Inferior parietal cortex (tissue), 1 donor: ENCODE measurements around the gene KRT72.

Experiments
- DNase-seq: peaks from one replicate; pipeline ENCODE4 v3.0.0-alpha.2; 2016; ENCODE audit errors: extremely low spot score

The KRT72 gene

DNA sequence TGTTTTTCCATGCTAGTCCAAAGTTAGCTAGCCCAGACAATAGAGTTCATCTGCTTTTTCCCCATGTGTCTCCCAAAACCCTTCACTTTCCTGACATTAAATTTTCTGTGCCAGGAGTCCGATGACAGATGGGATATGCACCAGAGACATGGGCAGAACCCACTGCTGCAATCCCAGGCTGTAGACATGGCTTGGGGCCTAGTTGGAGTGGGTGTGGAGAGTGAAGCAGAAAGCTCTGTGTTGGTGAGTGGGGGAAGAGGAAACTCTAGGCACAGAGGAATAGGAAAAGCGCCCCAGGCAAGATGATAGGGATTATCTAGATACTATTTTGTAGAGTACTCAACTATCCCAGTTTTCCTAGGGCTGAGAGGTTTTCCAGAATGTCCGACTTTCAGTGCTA, 22.8 kb downstream of the KRT72 start:
- DNase-seq: no peak

DNA sequence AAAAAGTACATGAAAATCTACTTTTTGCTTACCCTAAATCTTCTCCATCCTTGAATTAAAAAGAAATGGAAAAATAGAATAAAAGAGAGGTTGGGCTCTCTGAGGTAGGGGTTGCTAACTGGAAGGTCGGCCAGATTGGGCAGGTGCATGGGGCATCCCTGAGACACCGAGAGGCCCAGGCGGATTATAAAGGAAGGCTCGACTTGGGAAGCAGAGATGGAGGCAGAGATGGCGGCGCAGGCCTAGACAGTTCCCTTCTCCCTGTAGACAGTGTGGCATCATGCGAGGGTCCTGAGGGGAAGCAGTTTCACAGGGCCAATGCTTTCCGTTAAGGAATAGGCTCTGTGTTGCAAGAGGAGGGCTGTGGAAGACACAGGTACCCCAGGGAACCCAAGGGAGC, 23.9 kb downstream of the KRT72 start:
- DNase-seq: no peak

DNA sequence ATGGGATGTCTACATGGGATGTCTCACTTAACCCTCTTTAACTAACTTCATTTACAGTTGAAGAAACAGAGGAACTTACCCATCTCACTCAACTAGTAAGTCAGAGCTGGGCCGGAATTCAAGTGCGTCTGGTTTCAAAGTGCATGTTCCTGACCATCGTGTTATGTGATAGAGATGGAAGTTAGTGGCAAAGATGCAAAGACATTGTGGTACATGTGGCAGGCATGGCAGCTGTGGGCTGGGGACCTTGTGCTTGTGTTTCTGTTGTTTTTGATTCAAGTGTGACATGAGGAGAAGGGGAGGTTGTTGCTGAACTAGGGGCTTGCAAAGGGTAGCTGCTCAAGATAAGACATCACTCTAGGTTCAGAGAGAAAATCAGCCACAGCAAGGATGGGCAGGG, 25.3 kb downstream of the KRT72 start:
- DNase-seq: no peak

DNA sequence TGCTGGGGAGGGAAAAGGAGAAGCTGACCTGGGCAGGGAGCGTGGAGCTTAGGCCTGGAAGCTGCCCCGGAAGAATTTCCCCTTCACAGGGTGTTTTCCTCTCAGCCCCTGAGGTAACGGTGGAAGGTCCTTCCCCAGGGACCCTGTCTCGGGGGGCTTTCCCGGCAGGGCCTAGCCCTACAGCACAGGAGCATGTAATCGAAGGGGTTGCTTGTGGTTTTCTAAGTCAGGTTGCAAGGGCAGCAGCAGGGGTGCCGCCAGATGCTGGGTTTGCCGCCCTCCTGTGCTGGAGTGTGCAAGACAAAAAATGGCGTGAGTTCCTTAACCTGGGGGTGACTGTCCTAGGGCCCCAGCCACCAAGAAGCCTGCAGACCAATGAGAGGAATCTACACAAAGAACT, 26.0 kb downstream of the KRT72 start:
- DNase-seq: no peak

DNA sequence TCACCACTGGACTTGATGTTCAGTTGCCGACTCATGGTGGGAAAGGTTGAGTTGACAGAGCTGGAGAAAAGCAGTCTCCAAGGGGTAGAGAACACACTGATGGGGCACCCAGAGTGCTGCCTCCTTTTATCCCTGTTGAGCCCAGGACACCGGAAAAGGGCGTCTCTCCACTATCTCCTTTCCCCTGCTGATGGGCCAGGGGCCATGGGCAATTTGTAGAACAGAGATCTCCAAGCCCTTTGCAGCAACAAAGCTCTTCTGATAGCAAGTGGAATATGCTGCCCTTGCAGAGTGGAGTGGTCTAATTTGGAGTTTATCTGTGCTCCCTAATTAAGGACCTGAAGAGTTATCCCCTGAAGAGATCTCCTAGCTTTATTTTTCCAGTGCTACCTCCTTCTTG, 27.5 kb downstream of the KRT72 start, which contains the start of gene KRT74:
TSS of gene KRT74 (minus strand) at position 101 of the 400 bp plus-strand sequence. CDS start at position 35, 66 bp downstream.
- no peak for DNase-seq

DNA sequence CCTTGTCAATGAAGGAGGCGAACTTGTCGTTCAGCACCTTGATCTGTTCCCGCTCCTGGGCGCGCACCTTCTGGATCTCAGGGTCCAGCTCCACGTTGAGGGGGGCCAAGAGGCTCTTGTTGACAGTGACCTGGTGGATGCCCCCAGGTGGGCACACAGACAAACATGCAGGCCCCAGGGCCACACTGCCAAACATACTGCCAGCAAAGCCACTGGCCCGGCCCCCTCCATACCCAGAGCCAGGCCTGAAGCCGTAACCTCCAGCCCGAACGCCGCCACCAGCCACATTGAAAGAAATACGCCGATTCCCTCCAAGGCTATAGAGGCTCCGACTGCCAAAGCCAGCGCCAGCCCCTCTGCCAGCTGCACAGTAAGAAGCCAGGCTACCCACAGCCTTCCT, 28.0 kb downstream of the KRT72 start:
- no peak for DNase-seq

DNA sequence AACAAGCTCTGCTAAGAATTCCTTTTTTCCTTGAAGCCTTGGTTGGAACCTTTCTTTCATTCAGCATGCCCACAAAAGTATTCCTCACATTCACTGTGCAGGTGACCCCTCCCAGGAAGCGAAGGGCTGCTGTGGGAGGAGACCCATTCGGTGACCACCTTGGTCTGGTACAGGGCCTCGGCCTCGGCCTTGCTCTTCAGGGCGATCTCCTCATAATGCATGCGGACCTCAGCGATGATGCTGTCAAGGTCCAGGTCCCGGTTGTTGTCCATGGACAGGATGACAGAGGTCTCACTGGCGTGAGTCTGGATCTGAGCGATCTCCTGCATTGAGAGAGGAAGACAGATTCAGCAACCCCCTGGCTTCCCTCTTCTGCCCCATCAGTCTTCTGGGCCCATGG, 30.8 kb downstream of the KRT72 start:
- no peak for DNase-seq

DNA sequence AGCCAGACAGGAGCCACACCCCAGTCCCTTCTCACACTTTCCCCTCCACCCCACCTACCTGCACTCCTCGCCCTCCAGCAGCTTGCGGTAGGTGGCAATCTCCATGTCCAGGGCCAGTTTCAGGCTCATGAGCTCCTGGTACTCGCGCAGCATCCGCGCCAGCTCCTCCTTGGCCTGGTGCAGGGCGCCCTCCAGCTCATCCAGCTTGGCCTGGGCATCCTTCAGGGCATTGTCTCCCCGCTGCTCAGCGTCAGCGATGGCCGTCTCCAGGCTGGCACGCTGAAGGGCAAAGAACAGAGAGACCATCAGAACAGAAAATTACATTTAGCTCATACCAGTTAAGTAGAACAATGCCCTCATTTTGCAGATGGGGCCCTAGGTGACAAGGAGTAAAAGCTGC, 33.2 kb downstream of the KRT72 start:
- DNase-seq: no peak

DNA sequence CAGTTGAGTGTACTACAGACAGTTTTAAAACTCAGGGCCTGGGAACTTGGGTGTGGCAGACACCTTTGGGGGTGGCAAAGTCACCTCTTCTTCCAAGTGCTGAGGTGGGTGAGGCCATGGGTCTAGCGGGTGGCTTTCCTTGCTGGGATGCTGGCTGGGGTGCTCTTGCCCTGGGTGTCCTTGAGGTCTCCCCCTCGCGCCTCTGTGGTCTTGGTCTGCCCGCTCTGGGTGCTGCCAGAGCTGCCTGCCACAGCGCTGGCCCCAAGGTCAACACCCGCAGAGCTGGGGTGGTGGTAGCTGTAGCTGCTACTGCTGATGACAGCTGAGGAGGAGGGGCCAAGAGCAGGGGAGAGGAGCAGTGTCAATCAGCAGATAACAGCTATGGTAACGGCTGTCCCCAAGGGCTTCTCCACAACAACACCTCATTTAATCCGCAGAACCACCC, 34.4 kb downstream of the KRT72 start:
- DNase-seq: no peak

DNA sequence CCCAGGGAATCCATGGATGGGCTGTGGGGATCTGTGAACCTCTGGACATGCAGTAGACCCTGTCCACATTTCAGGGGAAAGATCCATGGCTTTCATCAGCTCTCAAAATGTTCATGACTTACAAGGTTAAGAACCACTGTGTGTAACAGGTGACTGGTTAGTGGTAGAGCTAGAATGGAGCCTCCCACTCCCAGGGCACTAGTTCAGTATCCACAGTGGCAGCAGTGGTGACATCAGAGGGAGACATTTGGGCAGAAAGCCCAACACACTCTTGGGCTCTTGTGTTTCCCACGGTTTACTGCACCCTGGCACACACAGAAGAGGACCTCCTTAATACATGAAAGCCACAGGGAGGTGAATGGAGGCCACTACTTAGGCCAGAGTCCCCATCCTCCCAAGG, 36.7 kb downstream of the KRT72 start:
- no peak for DNase-seq

DNA sequence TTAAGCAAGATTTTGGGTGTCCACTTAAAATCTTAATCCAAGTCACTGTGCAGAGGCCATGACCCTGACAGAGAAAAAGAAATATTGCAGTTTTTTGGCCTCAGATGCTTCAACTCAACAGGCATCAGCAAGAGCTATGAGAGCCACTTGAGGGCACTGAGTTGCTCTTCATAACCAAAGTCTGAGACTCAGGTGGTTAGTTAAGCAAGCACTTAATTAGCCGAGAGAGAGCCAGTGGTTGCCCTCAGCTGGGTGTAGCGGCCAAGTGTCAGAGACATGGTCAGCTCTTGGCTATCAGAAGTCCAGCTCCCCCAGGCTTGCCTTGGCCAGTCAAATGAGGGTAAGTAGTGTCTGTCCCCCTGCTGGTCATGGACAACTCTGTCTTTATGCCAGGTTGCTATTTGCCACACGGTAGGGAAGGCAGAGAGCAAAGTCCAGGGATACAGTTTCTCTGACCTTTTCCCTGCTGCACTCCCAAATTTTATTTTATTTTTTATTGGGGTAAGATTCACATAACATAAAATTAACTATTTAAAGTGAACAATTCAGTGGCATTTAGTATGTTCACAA, 39.3 kb downstream of the KRT72 start:
- no peak for DNase-seq

DNA sequence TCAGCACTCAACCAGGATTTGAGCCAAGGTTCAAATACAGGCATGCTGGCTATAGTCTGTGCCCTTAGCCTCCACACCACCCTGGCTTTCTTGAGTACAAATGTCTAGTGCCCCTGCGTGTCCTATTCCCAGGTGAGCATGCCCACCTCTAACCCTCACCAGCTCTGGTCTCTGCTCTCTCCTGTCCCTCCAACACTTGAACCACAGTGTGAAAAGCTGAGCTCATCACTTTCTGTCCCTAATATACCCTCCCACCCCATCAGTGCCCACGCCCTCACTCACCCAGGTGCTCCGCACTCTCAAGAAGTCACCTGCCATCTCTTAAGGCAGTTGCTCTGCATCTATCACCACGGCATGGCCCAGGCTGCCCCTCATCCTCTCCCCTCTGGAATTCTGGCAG, 41.3 kb downstream of the KRT72 start:
- DNase-seq: no peak

DNA sequence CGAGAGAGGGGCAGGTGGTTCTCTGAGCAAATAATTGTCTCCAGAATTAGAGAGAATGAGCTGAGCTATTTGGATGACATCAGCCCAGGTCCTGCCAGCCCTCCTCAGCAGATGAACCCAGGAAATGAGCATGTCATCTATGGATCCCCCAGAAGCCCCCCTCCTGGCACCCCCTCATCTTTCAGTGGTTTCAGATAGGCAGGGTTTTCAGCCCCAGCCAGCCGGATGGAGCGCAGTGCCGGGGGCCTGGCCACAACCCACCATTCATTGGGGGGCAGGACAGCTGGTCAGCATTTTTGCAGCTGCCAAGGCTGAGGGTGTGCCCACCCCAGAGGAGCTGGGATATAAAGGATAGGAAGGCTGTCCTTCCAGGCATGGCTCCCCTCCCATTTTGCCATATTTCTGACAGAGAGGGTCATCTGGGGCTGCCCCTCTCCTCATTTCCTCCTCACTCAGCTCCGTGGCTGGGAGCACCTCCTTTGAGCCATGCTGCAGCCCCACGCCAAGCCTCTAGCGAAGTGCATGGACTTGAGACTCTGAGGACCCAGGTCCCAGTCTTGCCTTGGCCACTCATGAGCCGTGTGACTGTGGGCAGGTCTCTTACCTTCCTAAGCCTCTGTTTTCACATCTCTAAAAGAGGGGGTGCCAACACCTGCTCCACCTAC, 42.4 kb downstream of the KRT72 start:
- no peak for DNase-seq

DNA sequence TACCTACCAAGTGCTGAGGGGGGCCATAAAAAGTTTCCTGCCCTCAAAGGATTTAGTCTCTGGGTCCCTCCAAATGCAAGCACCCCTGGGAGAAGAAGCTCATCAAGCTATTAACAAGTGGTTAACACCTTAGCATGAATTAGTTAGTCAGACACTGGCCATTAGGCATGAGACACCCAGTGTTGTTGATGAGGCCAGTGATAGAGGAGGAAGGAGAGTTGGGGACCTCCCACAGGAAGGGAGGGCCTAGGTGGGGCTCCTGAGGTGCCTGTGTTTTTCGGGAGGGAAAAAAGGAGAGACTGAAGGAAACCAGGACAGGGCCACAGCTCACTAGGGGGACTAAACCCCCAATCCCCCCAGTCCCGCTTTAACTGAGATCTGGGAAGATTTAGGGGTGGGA, 43.8 kb downstream of the KRT72 start:
- no peak for DNase-seq

DNA sequence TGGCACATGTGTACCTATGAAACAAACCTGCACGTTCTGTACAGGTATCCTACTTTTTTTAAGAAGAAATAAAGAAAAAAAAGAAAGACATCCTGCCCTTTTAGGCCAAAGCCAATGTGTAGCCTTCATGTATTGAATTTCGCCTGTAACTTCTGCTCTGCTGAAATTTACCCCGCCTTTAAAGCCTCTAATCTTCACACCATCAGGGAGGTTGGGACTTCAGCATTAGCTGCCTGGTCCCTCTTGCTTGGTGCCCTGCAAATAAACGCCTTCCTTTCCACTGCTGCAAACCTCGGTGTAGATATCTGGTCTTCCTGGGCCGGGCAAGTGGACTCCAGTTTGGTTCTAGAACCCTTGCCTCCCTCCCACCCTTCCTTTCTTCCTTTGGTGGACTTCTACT, 45.7 kb downstream of the KRT72 start:
- DNase-seq: no peak

DNA sequence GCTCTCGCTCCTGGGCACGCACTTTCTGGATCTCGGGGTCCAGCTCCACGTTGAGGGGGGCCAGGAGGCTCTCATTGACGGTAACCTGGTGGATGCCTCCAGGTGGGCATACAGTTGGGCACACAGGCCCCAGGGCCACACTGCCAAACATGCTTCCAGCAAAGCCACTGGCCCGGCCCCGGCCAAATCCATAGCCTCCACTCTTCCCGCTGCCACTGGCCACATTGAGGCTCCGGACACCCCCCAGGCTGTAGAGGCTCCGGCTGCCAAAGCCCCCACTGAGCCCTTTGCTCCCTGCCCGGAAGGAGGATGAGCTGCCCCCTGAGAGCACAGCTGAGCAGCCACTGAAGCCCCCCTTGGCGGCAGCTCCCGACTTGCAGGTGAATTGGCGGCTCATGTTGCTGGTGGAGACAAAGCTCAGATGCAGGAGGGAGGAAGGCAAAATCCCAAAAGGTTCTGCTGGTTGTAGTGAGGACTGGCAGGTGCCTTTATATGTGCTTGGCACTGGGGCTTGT, 48.5 kb downstream of the KRT72 start, which contains the start of gene KRT71:
TSS of gene KRT71 (minus strand) at position 465 of the 515 bp plus-strand sequence. CDS start at position 397, 68 bp downstream.
- DNase-seq: no peak

DNA sequence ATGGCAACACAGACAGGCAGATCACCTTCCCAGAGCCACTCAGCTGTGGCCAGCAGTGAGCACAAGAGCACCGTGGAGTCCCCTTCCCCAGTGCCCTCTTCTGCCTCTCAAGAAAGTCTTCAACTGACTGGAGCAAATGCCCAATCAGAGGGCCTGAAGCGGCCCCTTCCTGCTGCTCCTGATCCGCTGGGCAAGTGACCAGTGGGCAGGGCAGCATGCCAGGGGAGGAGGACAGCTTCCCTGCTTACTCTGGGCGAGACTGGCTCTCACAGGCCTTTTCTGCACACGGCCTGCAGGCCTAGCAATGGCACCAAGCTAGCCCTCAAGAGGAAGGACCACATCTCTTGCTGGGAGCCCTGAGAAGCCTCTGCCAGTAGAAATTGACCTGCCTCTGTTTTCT, 49.2 kb downstream of the KRT72 start:
- no peak for DNase-seq

DNA sequence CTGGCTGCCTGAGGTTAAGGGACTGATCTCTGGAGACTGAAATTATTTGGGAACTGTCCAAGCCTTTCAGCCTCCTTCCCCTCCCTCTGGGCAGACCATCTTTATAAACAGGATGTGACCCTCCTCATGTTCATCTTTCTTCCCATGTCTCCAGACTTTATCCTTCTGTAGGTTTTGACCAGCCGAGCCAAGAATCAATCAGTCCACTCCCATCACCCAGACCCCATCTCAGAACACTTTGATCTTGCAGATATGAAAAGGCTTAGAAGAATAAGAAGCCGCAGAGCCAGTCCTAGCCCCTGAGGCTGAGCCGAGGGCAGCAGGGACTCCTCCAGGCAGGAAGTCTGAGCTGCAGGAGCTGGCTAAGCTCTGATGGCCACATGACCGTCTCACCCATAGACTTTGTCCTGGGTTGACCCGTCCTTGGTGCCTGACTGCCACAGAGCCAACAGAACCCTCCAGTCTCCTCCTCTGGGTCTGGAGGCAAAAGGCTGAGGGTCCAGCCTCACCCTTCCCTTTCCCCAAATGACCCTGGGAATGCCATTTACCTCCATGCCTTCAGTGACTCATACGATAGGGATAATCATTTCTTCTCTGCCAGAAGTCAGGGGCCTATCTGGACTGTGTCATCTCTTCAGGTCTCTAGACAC, 49.9 kb downstream of the KRT72 start:
- no peak for DNase-seq

DNA sequence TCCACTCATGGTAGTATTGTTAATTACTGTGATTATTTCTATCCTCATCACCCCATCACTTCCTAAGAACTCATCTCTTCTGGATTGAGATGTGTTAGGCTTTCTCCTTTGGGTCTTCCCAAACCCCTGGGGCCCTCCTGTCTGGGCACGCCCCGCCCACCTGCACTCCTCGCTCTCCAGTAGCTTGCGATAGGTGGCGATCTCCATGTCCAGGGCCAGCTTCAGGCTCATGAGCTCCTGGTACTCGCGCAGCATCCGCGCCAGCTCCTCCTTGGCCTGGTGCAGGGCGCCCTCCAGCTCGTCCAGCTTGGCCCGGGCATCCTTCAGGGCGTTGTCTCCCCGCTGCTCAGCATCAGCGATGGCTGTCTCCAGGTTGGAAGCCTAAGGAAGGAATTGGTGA, 55.1 kb downstream of the KRT72 start:
- DNase-seq: no peak

DNA sequence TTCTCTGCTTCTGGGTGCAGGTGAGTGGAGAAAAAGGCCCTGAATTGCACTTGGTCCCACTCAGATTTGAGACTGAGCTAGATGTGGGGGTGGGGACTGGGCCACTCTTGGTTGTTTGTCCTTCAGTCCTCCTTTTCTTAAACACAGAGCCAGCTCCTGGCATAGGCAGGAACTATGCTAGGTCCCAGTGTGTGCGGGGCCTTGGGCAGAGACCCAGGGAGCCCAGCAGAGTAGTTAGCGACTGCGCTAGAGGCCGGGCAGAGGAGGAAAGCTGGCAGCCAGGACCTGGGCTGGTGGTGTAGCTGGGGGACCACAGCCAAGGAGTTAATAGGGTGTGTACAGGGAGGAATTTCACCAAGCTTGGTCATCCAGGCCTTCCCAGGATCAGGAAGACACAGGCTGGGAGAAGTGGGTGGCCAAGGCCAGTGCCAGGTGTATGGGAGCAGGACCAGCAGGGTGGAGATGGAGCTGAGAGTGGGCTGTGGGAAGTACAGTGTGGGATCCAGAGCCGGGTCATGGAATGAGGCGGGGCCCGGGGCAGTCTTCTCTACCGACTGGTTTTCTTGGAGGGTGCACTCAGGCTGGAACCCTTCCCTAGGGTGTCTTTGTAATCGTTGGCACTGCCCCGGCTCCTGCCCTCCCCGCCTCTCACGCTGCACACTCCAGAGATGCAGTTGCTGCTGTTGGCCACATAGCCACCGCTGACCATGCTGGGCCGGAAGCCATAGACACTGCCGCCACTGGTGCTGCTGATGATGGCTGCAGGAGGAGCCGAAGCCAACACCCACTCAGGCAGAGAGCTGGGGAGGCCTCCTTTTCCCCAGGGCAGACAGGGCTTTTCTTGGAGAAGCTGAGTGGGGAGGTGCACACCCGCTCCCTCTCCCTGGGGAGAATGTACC, 57.0 kb downstream of the KRT72 start:
- no peak for DNase-seq

DNA sequence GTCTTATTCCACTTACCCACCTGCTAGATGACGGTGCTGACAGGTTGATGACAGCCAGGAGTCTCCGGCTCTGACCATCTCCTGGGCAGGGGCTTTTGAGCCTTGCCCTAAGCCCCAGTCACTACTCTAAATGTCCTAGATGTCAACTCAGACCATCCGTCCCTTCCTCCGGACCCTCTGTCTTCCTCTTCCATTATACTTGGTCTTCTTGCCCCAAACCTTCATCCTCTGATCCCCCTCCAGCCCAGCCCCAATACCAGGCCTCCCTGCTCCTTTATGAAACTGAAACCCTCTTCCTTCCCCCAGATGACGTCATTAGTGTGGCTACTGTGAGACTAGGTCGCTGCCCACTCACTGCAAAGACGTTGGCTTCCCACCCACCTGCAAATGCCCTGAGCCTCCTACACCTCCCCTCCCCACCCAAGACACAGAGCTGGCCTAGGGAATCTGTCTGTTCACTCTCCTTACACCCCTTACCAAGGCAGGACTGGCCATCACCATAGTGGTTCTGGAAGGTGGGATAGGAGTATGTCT, 58.4 kb downstream of the KRT72 start:
- no peak for DNase-seq

DNA sequence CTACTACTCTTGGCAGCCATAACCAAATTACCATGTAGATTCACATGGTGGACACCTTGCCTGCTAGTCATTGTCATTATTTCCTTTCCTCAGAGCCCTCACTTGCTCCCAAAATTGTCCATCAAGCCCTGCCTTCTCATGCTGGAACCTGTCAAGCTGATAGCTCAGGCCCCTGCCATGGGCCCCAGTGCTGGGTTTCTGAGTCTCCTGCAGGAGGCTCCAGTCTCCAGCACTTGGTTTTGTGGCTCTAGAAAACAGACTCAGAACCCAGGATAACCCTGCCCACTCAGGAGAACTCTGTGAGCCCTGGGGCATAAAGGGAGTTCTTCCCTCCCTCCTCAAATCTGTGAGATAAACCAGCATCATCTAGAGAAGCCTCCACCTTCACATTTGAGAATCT, 59.1 kb downstream of the KRT72 start:
- DNase-seq: no peak
